8988T (cell line): ENCODE results near the gene ARHGEF16.

Source experiments
- DNase-seq: peaks from one replicate; pipeline ENCODE4 v3.0.0; 2011

The ARHGEF16 gene

GRCh38 chr1:3439346-3440299 is 14.8 kb upstream of the ARHGEF16 start:
- DNase-seq, result peak; percentile 1

GRCh38 chr1:3440300-3440681 is 14.2 kb upstream of the ARHGEF16 start:
- peak; percentile 1 for DNase-seq

GRCh38 chr1:3440711-3441409 is 13.6 kb upstream of the ARHGEF16 start:
- DNase-seq, result peak; percentile 1

- no peak for DNase-seq
Measured at GRCh38 chr1:3441410-3441847, 13.0 kb upstream of the ARHGEF16 start.

- DNase-seq, result peak; percentile 0
Measured at GRCh38 chr1:3441880-3442279, 12.6 kb upstream of the ARHGEF16 start.

GRCh38 chr1:3442331-3442730 is 12.1 kb upstream of the ARHGEF16 start:
- no peak for DNase-seq

DNA sequence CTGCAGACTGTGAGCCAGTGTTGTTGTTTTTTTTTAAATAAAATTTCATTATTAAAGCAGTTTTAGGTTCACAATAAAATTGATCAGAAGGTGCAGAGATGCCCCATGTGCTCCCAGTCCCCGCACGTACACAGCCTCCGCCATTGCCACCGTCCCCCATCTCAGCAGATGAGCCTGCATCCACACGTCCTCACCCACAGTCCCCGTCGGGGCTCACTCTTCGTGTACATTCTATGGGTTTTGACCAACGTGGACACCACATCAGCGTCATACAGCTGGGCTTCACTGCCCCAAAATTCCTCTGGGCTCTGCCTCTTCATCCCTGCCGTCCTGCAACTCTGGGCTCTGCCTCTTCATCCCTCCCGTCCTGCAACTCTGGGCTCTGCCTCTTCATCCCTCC is 11.6 kb upstream of the ARHGEF16 start:
- no peak for DNase-seq

GRCh38 chr1:3443807-3444206 is 10.7 kb upstream of the ARHGEF16 start:
- DNase-seq, result no peak

GRCh38 chr1:3444298-3444697 is 10.2 kb upstream of the ARHGEF16 start:
- DNase-seq, result no peak

GRCh38 chr1:3444736-3445135 is 9.7 kb upstream of the ARHGEF16 start:
- no peak for DNase-seq

DNA sequence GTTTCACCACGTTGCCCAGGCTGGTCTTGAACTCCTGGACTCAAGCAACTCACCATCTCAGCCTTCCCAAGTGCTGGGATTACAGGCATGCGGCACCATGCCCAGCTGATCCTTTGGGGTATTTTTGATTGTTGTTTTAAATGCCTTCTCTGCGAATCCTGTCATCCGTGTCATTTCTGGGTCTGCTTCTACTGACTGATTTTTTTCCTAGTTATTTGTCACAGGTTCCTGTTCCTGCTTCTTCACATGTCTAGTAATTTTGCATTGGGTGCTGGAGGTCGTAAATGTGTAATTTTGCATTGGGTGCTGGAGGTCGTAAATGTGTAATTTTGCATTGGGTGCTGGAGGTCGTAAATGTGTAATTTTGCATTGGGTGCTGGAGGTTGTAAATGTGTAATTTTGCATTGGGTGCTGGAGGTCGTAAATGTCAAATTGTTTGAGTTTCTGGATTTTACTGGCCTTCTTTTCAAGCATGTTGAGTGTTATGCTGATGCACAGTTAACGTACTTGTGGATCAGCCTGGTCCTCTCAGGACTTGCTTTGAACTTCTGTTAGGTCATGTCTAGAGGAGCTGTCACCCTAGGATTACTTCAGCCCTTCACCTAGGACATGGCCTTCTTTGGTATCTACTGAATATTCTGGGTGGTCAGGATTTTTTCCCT is 4.1 kb upstream of the ARHGEF16 start:
- DNase-seq, result no peak

DNA sequence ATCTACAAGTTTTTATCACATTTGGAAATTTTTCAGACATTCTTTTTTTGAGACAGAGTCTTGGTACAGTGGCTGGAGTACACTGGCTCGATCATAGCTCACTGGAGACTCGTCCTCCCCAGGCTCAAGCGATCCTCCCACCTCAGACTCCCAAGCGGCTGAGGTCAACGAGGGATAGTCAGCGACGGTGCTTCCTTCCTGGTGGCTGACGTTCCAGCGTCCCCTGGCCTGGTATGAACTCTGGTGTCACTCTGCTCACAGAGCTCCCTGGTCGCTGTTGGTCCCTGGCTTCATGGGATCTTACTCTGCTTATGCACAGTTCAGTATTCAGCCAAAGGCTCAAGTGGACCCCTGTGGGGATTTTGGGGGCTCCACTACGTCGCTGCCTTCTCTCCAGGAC is 3.5 kb upstream of the ARHGEF16 start:
- DNase-seq, result no peak

DNA sequence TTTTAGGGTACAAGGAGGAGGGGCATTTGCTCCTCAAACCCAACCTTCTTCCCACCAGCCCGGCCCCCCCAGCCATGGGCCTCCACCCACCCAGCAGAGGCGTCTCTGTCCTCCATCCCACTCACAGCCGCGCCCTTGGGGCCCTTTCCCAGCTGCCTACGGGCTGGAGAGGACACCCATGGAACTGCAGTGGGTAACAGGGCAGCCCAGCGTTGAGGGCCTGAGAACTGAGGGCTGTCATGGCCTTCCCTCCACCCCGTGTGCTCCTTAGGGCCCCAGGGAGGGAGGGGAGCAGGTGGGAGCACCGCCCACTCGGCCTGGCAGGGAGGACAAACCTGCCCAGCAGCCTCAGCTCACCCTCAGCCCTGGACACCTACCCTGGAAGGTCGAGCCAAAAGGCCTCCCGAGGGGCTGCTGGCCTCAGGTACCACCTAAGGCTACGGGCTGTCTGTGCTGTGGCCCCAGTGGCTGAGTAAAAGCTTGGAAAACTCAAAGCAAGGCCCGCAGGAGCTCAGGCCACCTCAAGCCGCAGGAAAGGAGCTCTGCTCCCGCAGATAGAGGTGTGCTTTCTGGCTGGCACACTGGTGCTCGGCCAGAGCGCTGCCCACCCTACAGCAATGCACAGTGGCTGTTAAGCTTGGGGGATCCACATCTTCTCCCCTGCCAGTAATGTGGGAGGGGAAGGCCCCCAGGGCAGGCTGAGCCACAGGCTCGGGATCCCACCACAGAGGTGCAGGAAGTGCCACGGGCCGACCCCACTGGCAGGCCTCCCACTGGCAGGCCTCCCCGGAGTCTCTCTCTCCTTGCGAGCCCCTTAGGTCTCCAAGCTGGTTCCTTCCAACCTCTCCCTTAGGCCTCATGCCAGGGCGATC is 2.2 kb upstream of the ARHGEF16 start:
- no peak for DNase-seq

GRCh38 chr1:3452866-3453175 is 1.6 kb upstream of the ARHGEF16 start:
- no peak for DNase-seq

DNA sequence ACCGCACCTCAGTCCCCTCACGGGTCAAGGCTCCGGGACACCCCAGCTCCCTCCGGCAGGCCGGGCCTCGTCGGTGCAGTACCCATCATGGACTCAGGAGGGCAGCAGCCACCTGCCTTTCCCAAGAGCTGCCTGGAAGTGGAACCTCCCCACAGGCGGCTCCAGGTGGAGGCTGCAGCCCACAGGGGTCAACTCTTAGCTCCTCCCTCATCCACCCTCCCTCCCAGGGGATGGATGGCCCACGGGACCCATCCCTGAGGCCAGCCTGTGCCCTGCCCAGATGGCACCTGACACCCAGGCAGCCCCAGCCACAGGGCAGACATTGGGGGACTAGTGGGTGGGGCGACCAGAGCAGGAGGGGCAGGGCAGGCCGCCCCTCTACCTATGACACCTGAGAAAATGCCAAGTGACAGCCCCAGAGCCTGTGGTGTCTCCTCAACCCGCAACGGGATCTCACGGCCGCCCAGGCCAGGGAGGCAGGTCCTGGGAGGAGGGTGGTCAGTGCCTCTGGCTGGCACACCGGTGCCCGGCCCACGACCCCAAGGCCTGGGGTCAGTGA is 1.2 kb upstream of the ARHGEF16 start:
- DNase-seq, result peak; percentile 84

DNA sequence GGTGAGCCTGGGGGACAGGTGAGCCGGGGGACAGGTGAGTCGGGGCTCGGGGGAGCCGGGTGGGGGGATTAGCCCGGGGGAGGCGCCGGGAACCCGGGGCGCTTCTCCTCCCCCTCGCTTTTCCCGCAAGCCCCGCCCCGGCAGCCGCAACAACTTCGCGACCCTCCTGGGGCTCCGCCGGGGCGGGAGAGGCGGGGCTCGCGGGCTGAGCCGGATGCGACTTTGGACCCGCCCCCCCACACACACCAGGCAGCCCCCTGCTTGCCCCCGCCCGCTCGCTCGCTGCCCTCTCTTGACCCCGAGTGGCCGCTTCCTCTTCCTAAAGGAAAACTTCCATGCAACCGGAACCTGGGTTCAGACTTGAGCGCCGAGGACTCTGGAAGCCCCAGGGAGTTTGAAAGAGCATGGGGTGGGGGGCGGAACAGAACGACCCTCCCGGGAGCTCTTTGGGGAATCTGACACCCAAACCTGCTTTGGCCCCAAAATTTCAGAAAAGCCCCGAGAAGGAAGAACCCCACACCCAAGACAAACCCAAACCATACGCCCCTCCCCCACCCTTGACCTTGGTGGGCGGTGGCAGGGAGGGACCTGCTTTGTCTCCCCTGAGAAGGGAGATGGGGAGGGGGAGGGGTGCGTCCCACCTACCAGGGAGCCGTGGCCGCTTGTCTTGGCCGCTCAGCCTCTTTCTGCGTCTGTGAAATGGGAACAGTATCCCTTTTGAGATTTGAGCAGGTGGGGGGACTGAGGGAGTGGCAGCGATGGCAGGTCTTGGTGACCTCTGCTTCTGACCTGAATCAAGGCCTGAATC is 550 bp downstream of the ARHGEF16 start:
- DNase-seq, result no peak

DNA sequence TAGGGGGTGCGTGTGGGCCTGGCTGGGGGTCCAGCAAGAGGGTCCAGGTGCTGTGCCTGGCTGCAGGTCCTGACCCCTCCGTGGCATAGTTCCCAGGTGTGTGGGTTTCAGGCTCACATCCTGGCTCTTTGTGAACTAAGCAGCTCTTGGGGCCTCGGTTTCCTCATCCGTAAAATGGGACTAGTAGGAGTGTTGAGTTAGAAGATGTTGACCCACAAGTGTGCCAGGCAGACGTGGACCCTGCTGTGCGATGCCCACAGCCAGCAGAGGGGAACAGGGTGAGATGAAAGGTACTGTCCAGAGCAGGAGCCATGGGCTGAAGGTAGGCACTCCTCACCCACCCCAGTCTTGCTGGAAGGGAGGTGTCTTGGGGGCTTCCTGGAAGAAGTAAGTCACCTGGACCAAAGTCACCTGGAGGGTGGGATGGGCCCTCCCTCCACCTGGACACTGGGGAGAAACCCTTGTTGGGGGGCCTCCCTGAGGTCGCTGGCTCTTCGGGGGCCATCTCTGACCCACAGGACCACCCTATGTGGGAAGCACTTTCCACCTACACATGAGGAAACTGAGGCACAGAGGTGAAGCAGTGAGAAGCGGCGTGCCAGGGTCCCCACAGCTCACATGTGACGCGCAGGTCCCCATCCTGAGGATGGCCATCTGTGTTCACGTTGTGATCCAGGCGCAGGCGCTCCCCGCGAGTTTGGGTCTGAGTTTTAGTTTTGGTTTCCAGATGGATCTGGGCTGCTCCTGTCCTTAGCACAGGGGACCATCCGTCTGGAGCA is 1.4 kb downstream of the ARHGEF16 start:
- DNase-seq, result no peak

- DNase-seq, result no peak
Measured at GRCh38 chr1:3456449-3456963, 2.0 kb downstream of the ARHGEF16 start.

- DNase-seq, result no peak
Measured at GRCh38 chr1:3456964-3457909, 2.8 kb downstream of the ARHGEF16 start.
